Measurements from ENCODE around the gene PLEKHO1.
"Not testable (repeated sequence)": the region's sequence is repeated elsewhere in the genome, so short reads cannot be mapped to it uniquely, and the experiment has no call there.

Gene PLEKHO1

DNA sequence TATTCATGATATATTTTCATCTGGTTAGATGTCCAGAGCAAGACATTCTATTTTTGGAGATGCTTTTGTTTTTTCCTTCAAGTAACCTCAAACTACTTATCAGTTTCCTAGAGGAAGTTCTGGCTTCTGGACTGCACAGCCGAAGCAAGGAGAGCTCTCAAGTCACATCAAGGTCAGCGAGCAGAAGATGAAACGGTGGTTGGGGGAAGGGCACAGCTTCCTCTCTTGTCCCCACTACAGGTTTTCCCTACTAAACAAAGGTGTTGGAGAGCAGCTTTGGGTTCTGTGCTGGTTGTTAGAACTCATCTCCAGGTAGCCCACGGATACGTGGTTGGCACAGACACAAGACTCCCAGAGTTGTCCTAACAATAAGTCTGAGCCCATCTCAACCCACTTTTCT is 5.1 kb upstream of the PLEKHO1 start:
- no peaks in the 10 kb centered on the region; the same call in none of the 2 replicates for H3K4me1 ChIP-seq
- no peak overlapping the region for H3K4me3 ChIP-seq (ENCODE audit: low read depth, low read length)
- no peaks in the 10 kb centered on the region for H3K27me3 ChIP-seq
- DNase-seq = no peak
- TF ChIP-seq, protein P1, sequence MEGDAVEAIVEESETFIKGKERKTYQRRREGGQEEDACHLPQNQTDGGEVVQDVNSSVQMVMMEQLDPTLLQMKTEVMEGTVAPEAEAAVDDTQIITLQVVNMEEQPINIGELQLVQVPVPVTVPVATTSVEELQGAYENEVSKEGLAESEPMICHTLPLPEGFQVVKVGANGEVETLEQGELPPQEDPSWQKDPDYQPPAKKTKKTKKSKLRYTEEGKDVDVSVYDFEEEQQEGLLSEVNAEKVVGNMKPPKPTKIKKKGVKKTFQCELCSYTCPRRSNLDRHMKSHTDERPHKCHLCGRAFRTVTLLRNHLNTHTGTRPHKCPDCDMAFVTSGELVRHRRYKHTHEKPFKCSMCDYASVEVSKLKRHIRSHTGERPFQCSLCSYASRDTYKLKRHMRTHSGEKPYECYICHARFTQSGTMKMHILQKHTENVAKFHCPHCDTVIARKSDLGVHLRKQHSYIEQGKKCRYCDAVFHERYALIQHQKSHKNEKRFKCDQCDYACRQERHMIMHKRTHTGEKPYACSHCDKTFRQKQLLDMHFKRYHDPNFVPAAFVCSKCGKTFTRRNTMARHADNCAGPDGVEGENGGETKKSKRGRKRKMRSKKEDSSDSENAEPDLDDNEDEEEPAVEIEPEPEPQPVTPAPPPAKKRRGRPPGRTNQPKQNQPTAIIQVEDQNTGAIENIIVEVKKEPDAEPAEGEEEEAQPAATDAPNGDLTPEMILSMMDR (IDR thresholded peaks at IDR 0.05; ENCODE audit: low read depth, low read length) = no peak
- H3K9me3 ChIP-seq = no peaks in the 10 kb centered on the region
- peaks cover 4% of the 10 kb centered on the region for H3K36me3 ChIP-seq

DNA sequence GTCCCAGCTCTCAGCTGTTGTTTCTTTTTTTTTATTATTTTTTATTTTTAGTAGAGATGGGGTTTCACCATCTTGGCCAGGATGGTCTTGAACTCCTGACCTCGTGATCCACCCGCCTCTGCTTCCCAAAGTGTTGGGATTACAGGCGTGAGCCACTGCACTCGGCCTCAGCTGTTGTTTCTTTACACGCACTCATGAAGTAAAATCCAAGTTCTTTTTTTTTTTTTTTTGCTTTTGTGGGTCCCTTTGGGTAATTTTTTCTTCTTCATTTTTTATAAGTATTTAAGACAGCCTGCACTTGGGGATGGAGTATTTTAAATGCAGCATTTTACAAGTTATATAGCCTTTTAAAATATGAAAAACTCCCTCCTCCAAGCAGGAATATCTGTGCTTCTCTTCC is 3.7 kb upstream of the PLEKHO1 start:
- not testable (repeated sequence) for H3K9me3 ChIP-seq; DNase-seq; H3K36me3 ChIP-seq; H3K27me3 ChIP-seq; H3K4me1 ChIP-seq; H3K4me3 ChIP-seq (ENCODE audit: low read depth, low read length)

DNA sequence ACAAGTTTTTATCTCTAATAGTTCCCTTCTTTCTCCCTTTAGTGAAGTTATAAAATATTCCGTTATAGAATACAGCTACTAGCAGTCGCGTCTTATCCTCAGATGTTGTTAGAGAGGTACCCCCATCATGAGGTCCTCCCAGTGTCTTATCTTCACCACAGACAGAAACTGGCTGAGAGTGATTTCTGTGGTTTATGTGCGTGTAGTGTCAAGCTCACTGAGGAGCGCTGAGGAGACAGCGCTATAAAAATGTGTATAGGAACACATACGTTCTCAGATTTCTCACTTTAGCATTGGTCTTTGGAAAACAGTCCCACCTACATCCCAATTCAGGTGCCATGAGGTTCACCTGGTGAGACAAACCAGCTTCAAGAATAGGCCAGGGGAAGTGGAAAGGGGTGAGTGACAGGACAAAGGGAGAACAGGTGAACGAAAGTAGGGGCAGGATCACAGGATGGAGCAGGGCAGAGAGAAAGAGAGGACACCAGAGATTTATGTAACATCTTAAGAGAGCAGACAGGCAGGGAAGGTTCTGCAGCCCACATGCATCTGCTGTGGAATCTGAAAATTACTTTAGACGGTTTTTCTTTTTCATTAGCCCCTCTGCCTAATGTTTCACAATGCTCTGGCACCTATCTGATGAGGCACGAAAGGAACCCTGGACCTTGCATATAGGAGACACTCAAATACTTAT is 2.7 kb upstream of the PLEKHO1 start:
- Histone ChIP-seq H3K4me3 (ENCODE audit: low read depth, low read length) (no peak overlapping the region), H3K9me3 (no peaks in the 10 kb centered on the region), H3K36me3 (peaks cover 15% of the 10 kb centered on the region), H3K27me3 (no peaks in the 10 kb centered on the region), H3K4me1 (peaks cover 10% of the 10 kb centered on the region)
- TF ChIP-seq, protein P1 (IDR thresholded peaks at IDR 0.05; ENCODE audit: low read depth, low read length) = no peak
- no peak for DNase-seq

DNA sequence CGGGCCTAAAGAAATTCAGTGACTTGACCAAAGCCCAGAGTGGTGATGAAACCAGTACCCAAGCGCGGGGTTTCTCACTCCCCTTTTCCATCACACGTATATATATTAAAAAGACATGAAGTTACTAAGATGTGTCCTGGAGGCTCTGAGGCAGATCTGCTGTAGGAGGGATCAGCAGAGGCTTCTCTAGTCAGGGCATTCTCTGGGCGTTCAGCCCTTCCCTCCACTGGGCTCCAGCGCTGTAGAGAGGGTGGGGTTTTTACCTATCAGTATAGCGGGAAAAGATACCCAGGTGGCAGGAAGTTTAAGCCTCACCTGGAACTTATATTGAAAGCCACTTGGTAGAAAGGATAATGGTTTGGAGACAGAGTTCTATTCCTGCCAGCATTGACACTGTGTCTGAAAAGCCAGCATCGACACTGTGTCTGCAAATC is 862 bp upstream of the PLEKHO1 start:
- H3K4me3 ChIP-seq (ENCODE audit: low read depth, low read length) = peak overlapping the region; percentile 90
- H3K9me3 ChIP-seq = no peaks in the 10 kb centered on the region
- DNase-seq = no peak
- no peaks in the 10 kb centered on the region for H3K27me3 ChIP-seq
- peaks cover 32% of the 10 kb centered on the region for H3K36me3 ChIP-seq
- TF ChIP-seq, protein P1 (IDR thresholded peaks at IDR 0.05; ENCODE audit: low read depth, low read length) = no peak
- peaks cover 12% of the 10 kb centered on the region for H3K4me1 ChIP-seq

DNA sequence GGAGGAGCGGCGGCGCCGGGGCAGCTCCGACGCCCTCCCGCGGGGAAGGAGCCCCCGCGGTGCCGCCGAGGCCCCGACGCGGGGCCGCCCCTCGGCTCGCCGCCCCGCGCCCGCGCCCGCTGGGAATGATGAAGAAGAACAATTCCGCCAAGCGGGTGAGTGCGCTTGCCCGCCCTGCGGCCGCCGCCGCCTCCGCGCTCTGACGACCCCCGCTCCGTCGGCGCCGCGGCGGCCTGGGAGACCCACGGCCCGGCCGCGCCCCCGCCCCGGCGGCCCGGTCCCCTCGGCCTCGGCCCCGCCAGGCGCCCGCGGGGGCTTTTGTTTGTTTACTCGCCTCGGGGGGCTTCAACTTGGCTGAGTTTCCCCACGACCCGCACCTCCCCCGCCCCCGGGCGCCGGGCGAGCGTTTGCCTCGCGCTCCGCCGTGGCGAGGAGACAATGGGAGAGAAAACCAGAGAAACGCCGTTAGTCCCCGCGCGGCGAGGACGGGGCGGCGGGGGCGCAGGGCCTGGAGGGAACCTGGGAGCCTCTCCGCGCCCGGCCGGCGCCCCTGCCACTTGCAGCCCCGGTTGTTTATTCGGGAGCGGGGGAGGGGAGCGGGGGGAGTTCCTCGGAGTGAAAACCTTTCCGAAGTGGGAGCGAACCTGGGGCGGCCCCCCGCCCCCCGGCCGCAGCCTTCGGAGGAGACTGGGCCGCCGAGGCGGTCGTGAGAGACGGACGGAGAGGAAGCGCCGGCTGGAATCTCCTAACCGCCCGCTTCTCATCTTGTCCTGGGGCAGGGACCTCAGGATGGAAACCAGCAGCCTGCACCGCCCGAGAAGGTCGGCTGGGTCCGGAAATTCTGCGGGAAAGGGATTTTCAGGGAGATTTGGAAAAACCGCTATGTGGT is 661 bp downstream of the PLEKHO1 start:
- peak overlapping the region; percentile 90 for H3K4me3 ChIP-seq (ENCODE audit: low read depth, low read length)
- H3K9me3 ChIP-seq = no peaks in the 10 kb centered on the region
- peaks cover 41% of the 10 kb centered on the region for H3K36me3 ChIP-seq
- DNase-seq = peak; percentile 39
- H3K27me3 ChIP-seq = no peaks in the 10 kb centered on the region
- peaks cover 12% of the 10 kb centered on the region for H3K4me1 ChIP-seq
- TF ChIP-seq, protein P1 (IDR thresholded peaks at IDR 0.05; ENCODE audit: low read depth, low read length) = no peak

DNA sequence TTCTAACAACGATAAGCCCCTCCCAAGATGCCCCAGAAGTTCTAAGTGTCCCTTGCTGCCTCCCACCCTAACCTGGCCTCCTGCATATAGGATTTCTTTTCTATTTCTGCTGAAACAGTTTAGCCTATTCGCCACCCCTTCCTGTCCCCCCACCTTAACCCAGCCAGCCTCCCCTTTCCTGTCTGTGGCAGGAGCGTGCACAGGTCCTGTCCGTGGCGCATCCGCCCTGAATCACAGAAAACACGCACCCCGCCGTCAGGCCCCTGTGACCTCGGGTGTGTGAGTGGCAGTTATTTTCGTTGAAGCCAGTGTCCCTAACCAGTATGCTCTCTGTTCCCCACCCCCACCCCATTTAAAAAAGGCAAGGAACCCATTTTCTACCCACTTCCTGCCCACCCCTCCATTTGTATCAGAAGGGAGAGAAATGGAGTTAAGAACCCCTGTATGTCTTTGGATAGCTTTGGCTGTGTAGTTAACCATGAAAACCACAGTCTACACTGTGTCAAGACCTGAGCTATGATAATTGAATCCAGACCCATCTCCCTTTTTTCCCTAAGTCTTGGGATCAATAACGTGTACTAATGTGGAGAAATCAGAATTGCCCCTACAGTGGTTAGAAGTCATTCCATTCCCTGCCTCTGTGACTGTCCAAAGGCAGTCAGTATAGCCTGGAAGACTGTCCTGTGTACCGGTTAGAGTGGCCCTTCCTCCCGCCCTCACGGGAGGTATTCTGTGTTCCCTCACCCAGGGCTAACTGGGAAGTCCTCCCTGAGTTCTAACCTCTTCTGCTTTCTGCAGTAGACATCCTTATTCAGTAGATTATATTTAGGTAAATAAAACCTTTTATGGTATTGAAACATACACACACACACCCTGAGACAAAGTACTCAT is 1.8 kb downstream of the PLEKHO1 start:
- no peak for DNase-seq
- H3K4me1 ChIP-seq = peaks cover 12% of the 10 kb centered on the region
- H3K4me3 ChIP-seq (ENCODE audit: low read depth, low read length) = peak overlapping the region; percentile 90
- H3K9me3 ChIP-seq = no peaks in the 10 kb centered on the region
- H3K27me3 ChIP-seq = no peaks in the 10 kb centered on the region
- TF ChIP-seq, protein P1 (IDR thresholded peaks at IDR 0.05; ENCODE audit: low read depth, low read length) = no peak
- H3K36me3 ChIP-seq = peaks cover 52% of the 10 kb centered on the region
